ENCODE measurements around the gene INPP5K.
"Not testable (repeated sequence)": the region's sequence is repeated elsewhere in the genome, so short reads cannot be mapped to it uniquely, and the experiment has no call there.

Gene INPP5K

GRCh38 chr17:1516388-1517161, at the start of gene INPP5K:
INPP5K (minus strand) TSS chr17:1516612; CDS start chr17:1516499, 113 bp downstream.
- peaks cover 16% of the 10 kb centered on the region for H3K4me1 ChIP-seq (ENCODE audit: control insufficient read depth, low read length)
- H3K36me3 ChIP-seq (ENCODE audit: control insufficient read depth, low read length): peaks cover 26% of the 10 kb centered on the region
- no peaks in the 10 kb centered on the region for H3K27me3 ChIP-seq (ENCODE audit: control insufficient read depth, low read length)
- no peaks in the 10 kb centered on the region for H3K9me3 ChIP-seq (ENCODE audit: control insufficient read depth, insufficient read depth, low read length)
- peak within 1 kb of the TSS; percentile 89 for H3K4me3 ChIP-seq (ENCODE audit: low read length)
- TF ChIP-seq, protein P1, sequence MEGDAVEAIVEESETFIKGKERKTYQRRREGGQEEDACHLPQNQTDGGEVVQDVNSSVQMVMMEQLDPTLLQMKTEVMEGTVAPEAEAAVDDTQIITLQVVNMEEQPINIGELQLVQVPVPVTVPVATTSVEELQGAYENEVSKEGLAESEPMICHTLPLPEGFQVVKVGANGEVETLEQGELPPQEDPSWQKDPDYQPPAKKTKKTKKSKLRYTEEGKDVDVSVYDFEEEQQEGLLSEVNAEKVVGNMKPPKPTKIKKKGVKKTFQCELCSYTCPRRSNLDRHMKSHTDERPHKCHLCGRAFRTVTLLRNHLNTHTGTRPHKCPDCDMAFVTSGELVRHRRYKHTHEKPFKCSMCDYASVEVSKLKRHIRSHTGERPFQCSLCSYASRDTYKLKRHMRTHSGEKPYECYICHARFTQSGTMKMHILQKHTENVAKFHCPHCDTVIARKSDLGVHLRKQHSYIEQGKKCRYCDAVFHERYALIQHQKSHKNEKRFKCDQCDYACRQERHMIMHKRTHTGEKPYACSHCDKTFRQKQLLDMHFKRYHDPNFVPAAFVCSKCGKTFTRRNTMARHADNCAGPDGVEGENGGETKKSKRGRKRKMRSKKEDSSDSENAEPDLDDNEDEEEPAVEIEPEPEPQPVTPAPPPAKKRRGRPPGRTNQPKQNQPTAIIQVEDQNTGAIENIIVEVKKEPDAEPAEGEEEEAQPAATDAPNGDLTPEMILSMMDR (IDR thresholded peaks at IDR 0.05; ENCODE audit: low read depth, low read length, poor library complexity, severe bottlenecking): no peak
- no peak for TF ChIP-seq EZH2phosphoT487 (IDR thresholded peaks at IDR 0.05; ENCODE audit: borderline replicate concordance, low read length)
- H3K79me2 ChIP-seq (ENCODE audit: control insufficient read depth, low read length): peaks cover 39% of the 10 kb centered on the region
- peak within 1 kb of the TSS; percentile 96 for H3K4me2 ChIP-seq (ENCODE audit: low read length)
- peaks cover 19% of the 10 kb centered on the region for H3F3A ChIP-seq (ENCODE audit: control insufficient read depth, insufficient read depth)
- H3K9me2 ChIP-seq (replicated peaks; ENCODE audit: control insufficient read depth, low read length): no peaks in the 10 kb centered on the region
- peak within 1 kb of the TSS; percentile 36 for H3K27ac ChIP-seq (ENCODE audit: low read depth, low read length)
- no peaks in the 10 kb centered on the region for H4K20me1 ChIP-seq (ENCODE audit: control insufficient read depth, insufficient read depth, low read depth, low read length)

- Histone ChIP-seq H3F3A (ENCODE audit: control insufficient read depth, insufficient read depth) (peaks cover 18% of the 10 kb centered on the region), H3K27ac (ENCODE audit: low read depth, low read length) (peak overlapping the region; percentile 71), H3K9me2 (replicated peaks; ENCODE audit: control insufficient read depth, low read length) (no peaks in the 10 kb centered on the region), H3K36me3 (ENCODE audit: control insufficient read depth, low read length) (peaks cover 4% of the 10 kb centered on the region), H4K20me1 (ENCODE audit: control insufficient read depth, insufficient read depth, low read depth, low read length) (peaks cover 8% of the 10 kb centered on the region; the same call in 1 of the 2 replicates), H3K79me2 (ENCODE audit: control insufficient read depth, low read length) (peaks cover 18% of the 10 kb centered on the region), H3K4me1 (ENCODE audit: control insufficient read depth, low read length) (peaks cover 57% of the 10 kb centered on the region), H3K27me3 (ENCODE audit: control insufficient read depth, low read length) (no peaks in the 10 kb centered on the region), H3K9me3 (ENCODE audit: control insufficient read depth, insufficient read depth, low read length) (no peaks in the 10 kb centered on the region), H3K4me2 (ENCODE audit: low read length) (peak overlapping the region; percentile 67), H3K4me3 (ENCODE audit: low read length) (peak overlapping the region; percentile 58)
- no peak for TF ChIP-seq EZH2phosphoT487 (IDR thresholded peaks at IDR 0.05; ENCODE audit: borderline replicate concordance, low read length)
- TF ChIP-seq, protein P1 (IDR thresholded peaks at IDR 0.05; ENCODE audit: low read depth, low read length, poor library complexity, severe bottlenecking): no peak
Observed at GRCh38 chr17:1565877-1566276, 49.5 kb upstream of the INPP5K start.

- Histone ChIP-seq H3K27me3 (ENCODE audit: control insufficient read depth, low read length) (no peaks in the 10 kb centered on the region), H3K9me2 (replicated peaks; ENCODE audit: control insufficient read depth, low read length) (no peaks in the 10 kb centered on the region), H3K27ac (ENCODE audit: low read depth, low read length) (no peak overlapping the region), H4K20me1 (ENCODE audit: control insufficient read depth, insufficient read depth, low read depth, low read length) (peaks cover 20% of the 10 kb centered on the region), H3K9me3 (ENCODE audit: control insufficient read depth, insufficient read depth, low read length) (no peaks in the 10 kb centered on the region), H3K79me2 (ENCODE audit: control insufficient read depth, low read length) (peaks cover 37% of the 10 kb centered on the region), H3K4me2 (ENCODE audit: low read length) (peak overlapping the region; percentile 62), H3K36me3 (ENCODE audit: control insufficient read depth, low read length) (peaks cover 23% of the 10 kb centered on the region), H3F3A (ENCODE audit: control insufficient read depth, insufficient read depth) (peaks cover 18% of the 10 kb centered on the region), H3K4me1 (ENCODE audit: control insufficient read depth, low read length) (peaks cover 68% of the 10 kb centered on the region), H3K4me3 (ENCODE audit: low read length) (peak overlapping the region; percentile 72)
- TF ChIP-seq, protein P1 (IDR thresholded peaks at IDR 0.05; ENCODE audit: low read depth, low read length, poor library complexity, severe bottlenecking): no peak
- no peak for TF ChIP-seq EZH2phosphoT487 (IDR thresholded peaks at IDR 0.05; ENCODE audit: borderline replicate concordance, low read length)
Observed at GRCh38 chr17:1563786-1564613, 47.6 kb upstream of the INPP5K start.

GRCh38 chr17:1563471-1563785, 47.0 kb upstream of the INPP5K start:
- peaks cover 22% of the 10 kb centered on the region for H4K20me1 ChIP-seq (ENCODE audit: control insufficient read depth, insufficient read depth, low read depth, low read length)
- peak overlapping the region; percentile 39; the same call in 1 of the 2 replicates for H3K27ac ChIP-seq (ENCODE audit: low read depth, low read length)
- peaks cover 25% of the 10 kb centered on the region for H3K36me3 ChIP-seq (ENCODE audit: control insufficient read depth, low read length)
- H3K79me2 ChIP-seq (ENCODE audit: control insufficient read depth, low read length): peaks cover 42% of the 10 kb centered on the region
- not testable (repeated sequence) for H3K27me3 ChIP-seq (ENCODE audit: control insufficient read depth, low read length); H3K9me2 ChIP-seq (replicated peaks; ENCODE audit: control insufficient read depth, low read length); H3K9me3 ChIP-seq (ENCODE audit: control insufficient read depth, insufficient read depth, low read length)
- H3K4me1 ChIP-seq (ENCODE audit: control insufficient read depth, low read length): peaks cover 68% of the 10 kb centered on the region
- peaks cover 18% of the 10 kb centered on the region for H3F3A ChIP-seq (ENCODE audit: control insufficient read depth, insufficient read depth)
- peak overlapping the region; percentile 72 for H3K4me3 ChIP-seq (ENCODE audit: low read length)
- H3K4me2 ChIP-seq (ENCODE audit: low read length): peak overlapping the region; percentile 62

Measured in DOHH2 (cell line).